HepG2 (cell line): ENCODE measurements around the gene MTMR8. TPM values are rescaled to one million over a fixed set of nuclear protein-coding genes. Genes with fewer than 3 reads are reported as not detected.

ENCODE experiments used
- ATAC-seq: fragments of 200-7000 bp; cut with Tn5 transposase; 3 replicates; pipeline ENCODE4 v1.9.1; 2020; ENCODE audit warnings: mild to moderate bottlenecking, moderate library complexity
- BruUV-seq: library from RNA; stranded (reverse); fragments of 400-500 nt; replicated peaks from 2 replicates; lab custom pipeline; 2021; lab: Mats Ljungman, UMichigan
- CTCF ChIA-PET: fragments of 300-600 bp; formaldehyde crosslinking; extraction: SDS; loops from one replicate; lab custom pipeline; 2021; ENCODE audit warnings: low total read pairs, inconsistent platforms, low intra/inter-chr PET ratio; lab: Yijun Ruan, JAX
- POLR2A ChIA-PET: fragments of 350-600 bp; sonication (Branson Sonifier 250); formaldehyde crosslinking; loops from one replicate; lab custom pipeline; 2020; ENCODE audit warnings: antibody characterized with exemption, inconsistent platforms; lab: Yijun Ruan, JAX
- DNase-seq: peaks from one replicate; pipeline ENCODE4 v3.0.0-alpha.2; 2015; ENCODE audit warnings: low spot score
- FAIRE-seq: peaks from 3 replicates; lab custom pipeline; 2011; peaks lifted over from hg19 to GRCh38; lab: Jason Lieb, UNC
- H2AFZ ChIP-seq: one replicate; pipeline ENCODE4 v1.6.1; 2011; ENCODE audit warnings: low read length, inconsistent platforms
- H3K27ac ChIP-seq: fragments of 300-600 bp; 3 replicates; pipeline ENCODE4 v1.8.0; 2011; ENCODE audit warnings: mixed run types, mild to moderate bottlenecking, mixed read lengths, low read length, inconsistent platforms; ENCODE audit not compliant: insufficient read depth; ENCODE audit errors: extremely low read length
- H3K27me3 ChIP-seq, 2 experiments: fragments of 200-600 bp in 1 of 2; 2 replicates in 1 of 2; 3 replicates in 1 of 2; pipeline versions ENCODE4 v1.6.0 to v1.8.0; 2011; ENCODE audit warnings: low read length in 2 of 2, mild to moderate bottlenecking in 2 of 2, moderate library complexity in 2 of 2, inconsistent platforms in 1 of 2; ENCODE audit not compliant: insufficient read depth in 2 of 2, control insufficient read depth in 1 of 2
- H3K36me3 ChIP-seq, 2 experiments: fragments of 200-600 bp in 1 of 2; replicated peaks in 1 of 2; 2 replicates in 1 of 2; 3 replicates in 1 of 2; pipeline versions ENCODE4 v1.5.1 to v1.8.0; 2011; ENCODE audit warnings: low read length in 2 of 2, inconsistent platforms in 1 of 2; ENCODE audit not compliant: insufficient read depth in 2 of 2, control insufficient read depth in 1 of 2
- H3K4me1 ChIP-seq: 2 replicates; pipeline ENCODE4 v1.5.1; 2012; ENCODE audit warnings: low read length, inconsistent platforms; ENCODE audit not compliant: insufficient read depth
- H3K4me2 ChIP-seq: 2 replicates; pipeline ENCODE4 v1.6.0; 2011; ENCODE audit warnings: low read depth, low read length, inconsistent platforms
- H3K4me3 ChIP-seq, 3 experiments: fragments of 200-600 bp in 1 of 3; sonication (generic), shearing (Covaris generic) in 1 of 3; replicated peaks in 1 of 3; 2 replicates each; pipeline ENCODE4 v1.5.1; 2011 to 2016; ENCODE audit warnings: low read length in 3 of 3, inconsistent platforms in 2 of 3, low read depth in 2 of 3, mild to moderate bottlenecking in 2 of 3, control low read depth in 1 of 3, mixed read lengths in 1 of 3; ENCODE audit not compliant: insufficient read depth in 1 of 3
- H3K79me2 ChIP-seq: one replicate; pipeline ENCODE4 v1.6.1; 2011; ENCODE audit warnings: low read length, inconsistent platforms; ENCODE audit not compliant: insufficient read depth
- H3K9ac ChIP-seq: 2 replicates; pipeline ENCODE4 v1.6.0; 2011; ENCODE audit warnings: mild to moderate bottlenecking, low read depth, low read length, inconsistent platforms; ENCODE audit not compliant: insufficient read depth
- H3K9me3 ChIP-seq: 2 replicates; pipeline ENCODE4 v1.5.1; 2012; ENCODE audit warnings: mild to moderate bottlenecking, low read length
- H4K20me1 ChIP-seq: 2 replicates; pipeline ENCODE4 v1.6.0; 2011; ENCODE audit warnings: inconsistent platforms, mild to moderate bottlenecking, low read length, moderate library complexity; ENCODE audit not compliant: insufficient read depth
- AGO2 ChIP-seq: fragments of 200-400 bp; formaldehyde crosslinking; optimal IDR thresholded peaks from 2 replicates; pipeline ENCODE3; 2017; ENCODE audit warnings: mild to moderate bottlenecking, low read depth, low read length, moderate library complexity
- BATF2 ChIP-seq: sonication (generic); formaldehyde crosslinking; IDR thresholded peaks from 2 replicates; pipeline ENCODE4 v1.8.0; 2022; ENCODE audit warnings: mild to moderate bottlenecking, missing genetic modification reagents, moderate library complexity
- GFI1 ChIP-seq: sonication (generic); formaldehyde crosslinking; IDR thresholded peaks from 2 replicates; pipeline ENCODE4 v1.5.0; 2020; ENCODE audit warnings: missing genetic modification reagents, mild to moderate bottlenecking, borderline replicate concordance
- MEF2D ChIP-seq: sonication (generic); formaldehyde crosslinking; IDR thresholded peaks from 2 replicates; pipeline ENCODE4 v1.5.1; 2020; ENCODE audit warnings: mild to moderate bottlenecking, missing genetic modification reagents
- NR0B2 ChIP-seq: sonication (generic); formaldehyde crosslinking; IDR thresholded peaks from 2 replicates; pipeline ENCODE4 v1.4.0; 2020; ENCODE audit warnings: mild to moderate bottlenecking, missing genetic modification reagents
- POLR2AphosphoS5 ChIP-seq: IDR thresholded peaks from 2 replicates; pipeline ENCODE4 v1.6.1; 2012; ENCODE audit warnings: low read depth, low read length
- RARA ChIP-seq: IDR thresholded peaks from 2 replicates; pipeline ENCODE4 v1.6.1; 2016; ENCODE audit warnings: missing genetic modification reagents, missing compliant biosample characterization
- SP1 ChIP-seq, 2 experiments: fragments of 450-650 bp in 1 of 2; sonication (generic) in 1 of 2; formaldehyde crosslinking in 1 of 2; IDR thresholded peaks; 2 replicates each; pipeline versions ENCODE4 v1.4.0 to v1.6.1; 2016 to 2020; ENCODE audit warnings: missing genetic modification reagents in 1 of 2
- TIGD3 ChIP-seq: sonication (generic); formaldehyde crosslinking; IDR thresholded peaks from 2 replicates; pipeline ENCODE4 v1.5.1; 2020; ENCODE audit warnings: mild to moderate bottlenecking, missing genetic modification reagents, borderline replicate concordance
- ZFP1 ChIP-seq: IDR thresholded peaks from 2 replicates; pipeline ENCODE4 v1.6.1; 2016
- ZMAT5 ChIP-seq: sonication (generic); formaldehyde crosslinking; IDR thresholded peaks from 2 replicates; pipeline ENCODE4 v1.5.0; 2020; ENCODE audit warnings: mild to moderate bottlenecking, low read depth, missing genetic modification reagents, borderline replicate concordance
- ZNF101 ChIP-seq: sonication (generic); formaldehyde crosslinking; IDR thresholded peaks from 2 replicates; pipeline ENCODE4 v1.4.0; 2020; ENCODE audit warnings: mild to moderate bottlenecking, low read depth, missing genetic modification reagents, borderline replicate concordance
- ZNF335 ChIP-seq: sonication (generic); formaldehyde crosslinking; IDR thresholded peaks from 2 replicates; pipeline ENCODE4 v1.4.0; 2020; ENCODE audit warnings: missing genetic modification reagents
- ZNF577 ChIP-seq: sonication (generic); formaldehyde crosslinking; IDR thresholded peaks from 2 replicates; pipeline ENCODE4 v1.4.0; 2020; ENCODE audit warnings: mild to moderate bottlenecking, low read depth, missing genetic modification reagents, borderline replicate concordance
- ZNF75D ChIP-seq: sonication (generic); formaldehyde crosslinking; IDR thresholded peaks from 2 replicates; pipeline ENCODE4 v1.8.1; 2023; ENCODE audit warnings: missing genetic modification reagents, mild to moderate bottlenecking, borderline replicate concordance
- WGBS: methylation state at CpG from one replicate; pipeline ENCODE4 v1.1.6; 2017; ENCODE audit warnings: low lambda C conversion rate; 5-methylcytosine and 5-hydroxymethylcytosine counted together
- in situ Hi-C: cut with HindIII; loops from 2 replicates; pipeline ENCODE4 v1.10.0; 2017; ENCODE audit warnings: low pct_unique_long_range_greater_than_20kb; ENCODE audit not compliant: extremely low pct_ligation_motif_present
- intact Hi-C: fragments of 100-400 bp; cut with micrococcal nuclease; formaldehyde crosslinking; loops from one replicate; pipeline ENCODE4 v1.10.0; 2022; ENCODE audit not compliant: unreplicated experiment
- polyA plus RNA-seq, 8 experiments: library from polyadenylated mRNA; depleted of rRNA in 3 of 8; stranded (reverse) in 7 of 8; unstranded in 1 of 8; fragments of >200 nt; fragmentation: Illumina TruSeq in 4 of 8; extraction: Trizol in 4 of 8; gene quantifications; 2 replicates each; pipeline versions ENCODE4 v1.2.1 to v1.2.3, GENCODE V29; 2011 to 2016; ENCODE audit warnings: low read depth in 4 of 8, missing spikeins in 1 of 8, mixed read lengths in 1 of 8; ENCODE audit not compliant: insufficient read depth in 1 of 8
- total RNA-seq, 5 experiments: library from RNA; depleted of rRNA; stranded (reverse); fragments of >200 nt; fragmentation: Illumina TruSeq; extraction: Trizol; gene quantifications; 2 replicates each; pipeline ENCODE4 v1.2.3, GENCODE V29; 2016; ENCODE audit warnings: low read depth in 1 of 5

Gene MTMR8
- total and polyA plus RNA-seq, 2 of the 13 experiments (the other 11 are each of a cell fraction or from before 2014, with no cell fraction given), result 0.31 TPM; not detected in 1

DNA sequence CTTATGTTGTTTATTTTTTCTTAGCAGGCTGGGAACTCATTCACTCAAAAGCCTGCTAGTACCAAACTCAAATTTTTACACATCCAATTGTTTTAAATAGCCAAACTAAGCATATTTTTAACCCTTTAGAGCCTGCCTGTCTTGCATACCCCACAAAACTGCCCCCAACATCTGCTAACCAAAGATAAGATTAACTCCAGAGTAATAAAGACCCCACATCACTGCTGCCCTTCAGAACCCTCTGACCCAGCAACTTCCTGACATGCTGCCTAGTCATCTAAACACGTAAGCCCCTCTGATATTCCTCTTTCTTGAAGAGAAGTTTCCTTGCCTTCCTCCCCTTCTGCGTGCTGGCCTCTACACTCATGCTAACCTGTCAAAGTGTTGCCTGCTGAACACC, 104.1 kb downstream of the MTMR8 start:
- FAIRE-seq (no peak), DNase-seq (no peak), ATAC-seq (no peak)
- Histone ChIP-seq H3K9ac (no peak overlapping the region), H3K79me2 (no peaks in the 10 kb centered on the region), H4K20me1 (no peaks in the 10 kb centered on the region), H3K4me2 (no peak overlapping the region), H3K27ac (no peak overlapping the region), H3K36me3 (no peaks in the 10 kb centered on the region), H2AFZ (no peak overlapping the region), H3K9me3 (no peaks in the 10 kb centered on the region; the same call in 1 of the 2 replicates), H3K4me3 (no peak overlapping the region), H3K27me3 (no peaks in the 10 kb centered on the region), H3K4me1 (no peaks in the 10 kb centered on the region)
- ChIA-PET CTCF (no interaction called here), POLR2A (no interaction called here)
- TF ChIP-seq NR0B2 (CRISPR knock-in tag), result no peak
- no peak for TF ChIP-seq SP1 (IDR thresholded peaks at IDR 0.05)
- no peak for TF ChIP-seq SP1 (CRISPR knock-in tag; IDR thresholded peaks at IDR 0.05)
- no peak for TF ChIP-seq RARA (CRISPR knock-in tag)
- TF ChIP-seq MEF2D (CRISPR knock-in tag), result no peak
- no peak for TF ChIP-seq POLR2AphosphoS5
- TF ChIP-seq ZNF101, result no peak
- no peak for TF ChIP-seq GFI1
- TF ChIP-seq BATF2 (CRISPR knock-in tag), result no peak
- no peak for TF ChIP-seq ZNF75D (CRISPR knock-in tag)
- TF ChIP-seq ZMAT5, result no peak
- no peak for TF ChIP-seq ZFP1 (CRISPR knock-in tag)
- TF ChIP-seq ZNF335 (CRISPR knock-in tag), result no peak
- TF ChIP-seq TIGD3 (CRISPR knock-in tag), result no peak
- no peak for TF ChIP-seq AGO2
- TF ChIP-seq ZNF577 (CRISPR knock-in tag), result no peak
- no TSS peak for BruUV-seq
- intact Hi-C loops, result no loop called here
- in situ Hi-C loops, result no loop called here
- WGBS, result 12% methylated on average over 2 of the region's 2 CpGs
